OCI-LY3 (cell line): ENCODE measurements around the gene TMEM201.

Source experiments
- H2AFZ ChIP-seq: fragments of 200-600, 300-600 bp; shearing (Covaris generic); 2 replicates; pipeline ENCODE4 v1.6.0; 2014; ENCODE audit warnings: antibody characterized with exemption, low read depth, low read length
- H3K27ac ChIP-seq: fragments of 200-600, 300-600 bp; sonication (generic); 2 replicates; pipeline ENCODE4 v1.5.1; 2014; ENCODE audit warnings: mild to moderate bottlenecking, low read length, moderate library complexity, mixed read lengths
- H3K27me3 ChIP-seq: fragments of 200-600, 300-600 bp; sonication (generic); 2 replicates; pipeline ENCODE4 v1.6.1; 2014; ENCODE audit warnings: low read depth, low read length, mixed read lengths
- H3K36me3 ChIP-seq: fragments of 200-600, 300-600 bp; sonication (generic); replicated peaks from 2 replicates; pipeline ENCODE3; 2014; ENCODE audit warnings: low read depth, low read length, mixed read lengths
- H3K4me1 ChIP-seq: fragments of 300-600, 200-600 bp; sonication (generic); 2 replicates; pipeline ENCODE4 v1.6.1; 2014; ENCODE audit warnings: low read length, mixed read lengths
- H3K4me2 ChIP-seq: fragments of 200-600, 300-600 bp; sonication (generic); 2 replicates; pipeline ENCODE4 v1.6.1; 2014; ENCODE audit warnings: low read length, mixed read lengths
- H3K4me3 ChIP-seq: fragments of 300-600, 200-600 bp; sonication (generic); 2 replicates; pipeline ENCODE4 v1.5.1; 2014; ENCODE audit warnings: antibody characterized with exemption, mild to moderate bottlenecking, low read length, moderate library complexity
- H3K79me2 ChIP-seq: fragments of 300-600, 200-600 bp; shearing (Covaris generic); 2 replicates; pipeline ENCODE4 v1.6.1; 2014; ENCODE audit warnings: mild to moderate bottlenecking, low read length, mixed read lengths
- H3K9ac ChIP-seq: fragments of 300-600, 200-600 bp; shearing (Covaris generic); 2 replicates; pipeline ENCODE4 v1.6.0; 2014; ENCODE audit warnings: mild to moderate bottlenecking, low read length, moderate library complexity
- H3K9me3 ChIP-seq: fragments of 200-600, 300-600 bp; shearing (Covaris generic); 2 replicates; pipeline ENCODE4 v1.6.1; 2014; ENCODE audit warnings: low read length, mixed read lengths; ENCODE audit not compliant: insufficient read depth
- H4K20me1 ChIP-seq: fragments of 200-600, 300-600 bp; sonication (generic); 2 replicates; pipeline ENCODE4 v1.6.1; 2016; ENCODE audit warnings: low read length, mixed read lengths; ENCODE audit not compliant: insufficient read depth
- CTCF ChIP-seq: fragments of 200-600, 300-600 bp; sonication (generic); IDR thresholded peaks from 2 replicates; pipeline ENCODE4 v1.5.1; 2014; ENCODE audit warnings: antibody characterized with exemption, low read length, low read depth
- EZH2phosphoT487 ChIP-seq: fragments of 200-600 bp; shearing (Covaris generic); IDR thresholded peaks from 2 replicates; pipeline ENCODE4 v1.6.1; 2018; ENCODE audit warnings: antibody characterized with exemption, mixed run types, low read depth

TMEM201 gene

GRCh38 chr1:9603766-9604753 is 15.3 kb downstream of the TMEM201 start:
- Histone ChIP-seq H3K9me3 (no peaks in the 10 kb centered on the region), H3K79me2 (no peaks in the 10 kb centered on the region), H3K4me1 (no peaks in the 10 kb centered on the region), H3K27ac (no peak overlapping the region), H3K9ac (no peak overlapping the region), H3K4me3 (no peak overlapping the region), H2AFZ (no peak overlapping the region), H3K4me2 (no peak overlapping the region), H4K20me1 (no peaks in the 10 kb centered on the region), H3K36me3 (no peaks in the 10 kb centered on the region), H3K27me3 (no peaks in the 10 kb centered on the region)
- TF ChIP-seq CTCF (no peak), EZH2phosphoT487 (no peak)

GRCh38 chr1:9604836-9605235 is 16.1 kb downstream of the TMEM201 start:
- Histone ChIP-seq H3K27ac (no peak overlapping the region), H3K4me3 (no peak overlapping the region), H3K9me3 (no peaks in the 10 kb centered on the region), H3K4me2 (no peak overlapping the region), H4K20me1 (no peaks in the 10 kb centered on the region), H3K36me3 (no peaks in the 10 kb centered on the region), H3K9ac (no peak overlapping the region), H2AFZ (no peak overlapping the region), H3K4me1 (no peaks in the 10 kb centered on the region), H3K79me2 (no peaks in the 10 kb centered on the region), H3K27me3 (no peaks in the 10 kb centered on the region)
- TF ChIP-seq CTCF (no peak), EZH2phosphoT487 (no peak)

- Histone ChIP-seq H3K9ac (no peak overlapping the region), H3K27me3 (no peaks in the 10 kb centered on the region), H3K27ac (no peak overlapping the region), H4K20me1 (no peaks in the 10 kb centered on the region), H2AFZ (no peak overlapping the region), H3K36me3 (no peaks in the 10 kb centered on the region), H3K4me1 (no peaks in the 10 kb centered on the region), H3K4me2 (no peak overlapping the region), H3K9me3 (no peaks in the 10 kb centered on the region), H3K4me3 (no peak overlapping the region), H3K79me2 (no peaks in the 10 kb centered on the region)
- TF ChIP-seq EZH2phosphoT487, result no peak
- TF ChIP-seq CTCF, result no peak
These were observed 17.3 kb downstream of the TMEM201 start for GRCh38 chr1:9605946-9606455.

- no peak overlapping the region for H3K27ac ChIP-seq
- no peaks in the 10 kb centered on the region for H3K36me3 ChIP-seq
- no peak overlapping the region for H2AFZ ChIP-seq
- no peaks in the 10 kb centered on the region for H4K20me1 ChIP-seq
- no peak overlapping the region for H3K4me2 ChIP-seq
- H3K4me1 ChIP-seq, result no peaks in the 10 kb centered on the region
- H3K27me3 ChIP-seq, result no peaks in the 10 kb centered on the region
- H3K4me3 ChIP-seq, result no peak overlapping the region
- H3K9me3 ChIP-seq, result no peaks in the 10 kb centered on the region
- no peaks in the 10 kb centered on the region for H3K79me2 ChIP-seq
- TF ChIP-seq EZH2phosphoT487, result no peak
- TF ChIP-seq CTCF, result no peak
- H3K9ac ChIP-seq, result no peak overlapping the region
These were observed 17.7 kb downstream of the TMEM201 start for GRCh38 chr1:9606458-9606857.
